GM20431 (cell line): Measurements from ENCODE around the gene ASB7.
"Not testable (repeated sequence)": the region's sequence is repeated elsewhere in the genome, so short reads cannot be mapped to it uniquely, and the experiment has no call there.

Experiments used
- in situ Hi-C: fragments of 300-500 bp; cut with MseI, MboI; formaldehyde crosslinking; loops from one replicate; pipeline ENCODE4 v1.15.0; 2020; ENCODE audit warnings: low sequenced_read_pairs; ENCODE audit not compliant: unreplicated experiment

The ASB7 gene, protein sequence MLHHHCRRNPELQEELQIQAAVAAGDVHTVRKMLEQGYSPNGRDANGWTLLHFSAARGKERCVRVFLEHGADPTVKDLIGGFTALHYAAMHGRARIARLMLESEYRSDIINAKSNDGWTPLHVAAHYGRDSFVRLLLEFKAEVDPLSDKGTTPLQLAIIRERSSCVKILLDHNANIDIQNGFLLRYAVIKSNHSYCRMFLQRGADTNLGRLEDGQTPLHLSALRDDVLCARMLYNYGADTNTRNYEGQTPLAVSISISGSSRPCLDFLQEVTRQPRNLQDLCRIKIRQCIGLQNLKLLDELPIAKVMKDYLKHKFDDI

DNA sequence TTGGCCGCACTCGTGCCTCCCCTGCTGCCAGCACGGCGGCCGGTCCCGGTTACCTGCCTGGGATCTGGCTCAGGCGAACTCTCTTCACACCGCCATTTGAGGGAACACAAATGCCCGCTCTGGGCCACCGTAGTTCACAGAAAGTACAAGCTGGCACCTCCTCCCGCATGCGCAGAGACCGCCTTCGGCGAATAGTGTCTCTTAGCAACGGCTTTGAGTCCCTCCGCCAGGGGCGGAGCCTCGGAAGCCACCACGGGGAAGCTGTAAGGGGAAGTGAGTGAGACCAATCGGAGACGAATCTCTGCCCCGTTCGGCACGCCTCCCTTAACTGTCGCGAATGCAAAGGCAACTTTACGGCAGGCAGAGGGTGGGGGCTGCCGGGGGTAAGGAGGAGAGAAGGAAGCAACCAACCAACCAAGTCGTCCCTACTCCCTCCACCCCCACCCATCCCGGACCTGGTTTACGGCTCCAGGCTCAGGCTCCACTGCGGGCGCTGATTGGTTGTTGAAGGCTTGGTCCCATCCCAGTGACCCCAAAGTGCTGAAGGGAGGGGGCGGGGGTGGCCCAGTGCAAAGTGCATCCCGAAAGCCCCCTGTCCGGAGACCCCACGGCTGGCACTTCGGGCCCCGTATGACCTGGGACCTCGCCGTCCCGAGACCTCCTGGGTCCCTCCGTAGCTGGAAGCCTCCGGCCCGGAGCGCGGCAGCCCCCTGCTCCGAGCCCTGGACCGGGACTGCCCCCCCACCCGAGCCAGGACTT, at the start of gene ASB7, which contains the start of gene LINS1:
TSS of gene ASB7 (plus strand) at position 526 of the 759 bp plus-strand sequence. CDS start 9,628 bp downstream, outside the sequence.
TSS of gene LINS1 (minus strand) at position 121 of the 759 bp plus-strand sequence. CDS start 21,342 bp downstream, outside the sequence.
- in situ Hi-C loops: no loop called here

DNA sequence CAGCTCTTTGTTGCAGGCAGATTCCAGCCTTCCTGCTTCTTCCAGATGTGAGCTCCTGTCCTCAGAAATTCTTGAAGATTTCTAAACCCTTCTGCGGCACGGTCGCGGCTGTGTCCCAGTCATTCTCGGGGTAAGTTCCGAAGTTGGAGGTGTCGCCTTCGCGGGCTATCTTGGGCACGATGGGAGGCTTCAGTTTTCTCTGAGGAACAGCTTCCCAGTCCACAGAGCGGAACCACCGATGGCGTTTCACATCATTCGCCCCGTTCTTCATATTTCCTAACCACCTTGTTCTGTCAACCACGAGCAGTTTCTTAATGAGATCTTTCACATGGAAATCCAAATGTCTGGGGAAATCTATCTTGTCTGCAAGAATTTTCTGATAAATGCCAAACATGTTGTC, 48.9 kb upstream of the ASB7 start:
- in situ Hi-C loops: no loop called here

DNA sequence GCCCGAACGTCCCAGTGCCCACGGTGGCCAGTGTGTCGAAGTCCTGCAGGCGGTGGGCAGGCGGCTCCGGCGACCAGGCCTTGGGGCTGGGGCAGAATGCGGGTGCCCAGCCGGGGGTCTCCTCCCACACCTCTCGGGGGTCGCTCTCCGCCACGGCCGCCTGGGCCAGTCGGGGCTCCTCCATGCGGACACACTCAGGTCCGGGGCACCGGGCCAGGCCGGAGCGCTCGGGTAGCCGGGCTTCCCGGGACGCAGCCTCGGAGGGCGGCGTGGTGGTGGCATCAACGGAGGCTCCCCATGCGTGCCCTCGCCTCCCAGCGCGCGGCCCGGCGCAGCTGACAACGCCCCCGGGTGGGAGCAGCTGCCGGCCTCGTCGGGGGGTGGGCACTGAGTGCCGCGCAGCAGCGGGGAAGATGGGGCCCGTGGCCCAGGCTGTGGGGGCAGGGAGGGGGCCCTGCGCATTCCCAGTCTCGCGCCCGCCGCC, 43.6 kb upstream of the ASB7 start:
- in situ Hi-C loops: no loop called here

DNA sequence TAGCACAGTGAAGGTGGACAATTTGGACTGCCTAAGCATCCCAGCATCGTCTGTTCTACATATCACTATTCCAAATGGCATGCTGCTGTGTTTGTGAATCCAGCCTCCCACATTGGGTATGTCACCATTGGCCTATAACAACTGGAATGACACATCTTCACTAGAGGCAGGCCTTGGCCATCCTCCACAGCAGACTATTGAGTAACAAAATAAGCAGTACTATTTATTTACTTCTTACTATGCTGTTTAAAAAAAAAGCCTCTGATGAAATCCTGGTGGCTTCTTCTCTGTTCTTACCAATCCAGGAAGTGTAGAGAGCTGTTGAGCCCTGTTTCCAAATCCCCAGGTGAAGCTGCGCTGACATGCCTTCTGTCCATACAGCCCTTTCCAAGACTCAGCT, 43.1 kb upstream of the ASB7 start:
- in situ Hi-C loops: no loop called here

DNA sequence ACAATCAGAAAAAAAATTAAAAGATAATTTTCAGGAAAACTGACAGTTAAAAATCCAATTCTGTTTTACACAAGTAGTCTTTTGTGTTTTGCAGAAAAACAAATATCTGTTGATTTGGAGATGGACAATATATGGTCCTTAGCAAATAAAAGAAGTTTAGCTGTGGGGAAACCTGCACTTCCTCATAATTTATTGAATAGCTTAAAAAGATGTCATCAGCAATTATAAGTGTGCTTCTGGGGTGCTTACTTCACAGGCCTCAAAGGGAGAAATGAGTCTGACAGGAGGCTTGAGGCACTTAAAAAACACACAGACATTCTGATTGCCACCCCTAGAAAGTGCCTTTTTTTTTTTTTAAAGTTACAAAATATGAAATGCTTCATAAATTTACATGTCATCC, 42.1 kb upstream of the ASB7 start:
- in situ Hi-C loops: no loop called here

DNA sequence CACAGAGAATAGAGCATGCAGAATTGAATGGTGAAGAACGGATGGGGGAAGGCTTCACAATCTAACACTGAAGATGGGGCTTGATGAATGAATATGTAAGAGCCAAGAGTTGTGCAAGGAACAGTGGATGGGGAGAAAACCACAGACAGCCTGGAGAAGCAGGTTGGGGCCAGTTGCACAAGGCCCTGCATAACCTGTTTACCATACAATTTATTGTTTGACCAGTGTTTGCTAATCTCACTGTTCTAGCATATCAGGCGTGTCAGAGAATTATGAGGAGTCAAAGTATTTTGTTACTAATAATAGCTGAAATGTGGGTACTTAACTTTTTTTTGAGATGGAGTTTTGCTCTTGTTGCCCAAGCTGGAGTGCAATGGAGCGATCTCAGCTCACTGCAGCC, 36.8 kb upstream of the ASB7 start:
- in situ Hi-C loops: no loop called here

DNA sequence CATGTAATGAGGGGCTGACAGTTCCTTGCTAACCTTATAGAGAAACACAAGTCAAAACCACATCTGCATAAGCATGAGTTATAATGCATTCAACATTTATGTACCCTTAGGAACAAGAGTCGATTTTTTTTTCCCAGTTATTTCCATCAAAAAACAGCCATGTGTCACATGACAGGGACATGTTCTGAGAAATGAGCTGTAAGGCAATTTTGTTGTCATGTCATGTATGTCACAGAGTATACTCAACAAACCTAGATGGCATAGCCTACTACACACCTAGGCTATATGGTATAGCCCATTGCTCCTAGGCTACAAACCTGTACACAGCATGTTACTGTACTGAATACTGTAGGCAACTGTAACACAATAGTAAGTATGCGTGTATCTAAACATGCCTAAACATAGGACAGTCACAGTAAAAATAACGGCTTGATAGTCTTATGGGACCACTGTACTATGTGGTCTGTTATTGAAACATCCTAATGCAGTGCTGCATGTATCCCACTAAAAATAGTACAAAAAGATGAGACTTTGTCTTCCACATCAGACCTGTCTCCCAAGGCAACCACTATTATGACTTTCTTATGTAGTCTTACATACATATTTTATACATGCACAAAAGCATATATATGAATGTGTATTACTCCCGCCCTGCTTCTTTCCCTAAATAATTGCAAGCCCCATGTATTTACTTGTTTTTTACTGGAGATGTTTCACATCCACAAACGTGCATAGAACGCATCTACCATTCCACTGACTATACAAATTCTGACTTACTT, 35.4 kb upstream of the ASB7 start:
- in situ Hi-C loops: no loop called here

DNA sequence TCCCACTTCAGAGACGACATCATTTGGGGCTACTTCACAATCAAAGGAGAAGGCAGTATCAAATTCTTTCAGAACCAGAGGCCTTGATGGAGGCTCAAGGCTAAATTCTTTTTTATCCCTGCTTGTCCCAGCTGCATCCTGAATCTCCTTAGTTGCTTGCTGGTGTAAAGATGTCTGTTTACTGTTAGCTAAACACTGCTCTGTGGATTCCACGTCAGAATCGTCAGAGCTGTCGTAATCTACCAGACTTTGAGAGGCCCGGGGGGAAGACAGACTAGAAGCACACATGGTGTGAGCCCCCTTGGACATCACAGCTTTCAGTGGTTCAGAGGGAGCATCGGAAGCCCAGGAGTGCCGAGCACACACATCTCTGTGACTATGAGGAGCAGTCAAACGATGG, 33.0 kb upstream of the ASB7 start:
- in situ Hi-C loops: no loop called here

DNA sequence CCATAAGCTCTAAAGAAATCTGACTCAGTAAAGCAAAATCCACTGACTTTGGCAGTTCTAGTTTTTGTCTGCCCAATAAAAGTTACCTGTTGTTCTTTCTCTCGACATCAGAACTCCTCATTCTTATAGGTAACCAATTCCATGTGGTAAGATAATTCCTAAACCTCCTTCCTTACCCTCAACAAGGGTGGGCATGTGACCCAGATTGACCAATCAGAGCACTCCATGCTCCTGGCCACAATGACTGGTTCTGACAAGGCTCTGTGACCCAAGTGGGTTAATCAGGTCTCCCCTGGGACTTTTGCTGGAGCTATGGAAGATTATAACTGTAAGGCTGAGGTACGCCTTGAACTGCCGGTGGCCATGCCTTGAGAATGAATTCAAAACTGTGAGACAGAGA, 32.1 kb upstream of the ASB7 start:
- in situ Hi-C loops: no loop called here

DNA sequence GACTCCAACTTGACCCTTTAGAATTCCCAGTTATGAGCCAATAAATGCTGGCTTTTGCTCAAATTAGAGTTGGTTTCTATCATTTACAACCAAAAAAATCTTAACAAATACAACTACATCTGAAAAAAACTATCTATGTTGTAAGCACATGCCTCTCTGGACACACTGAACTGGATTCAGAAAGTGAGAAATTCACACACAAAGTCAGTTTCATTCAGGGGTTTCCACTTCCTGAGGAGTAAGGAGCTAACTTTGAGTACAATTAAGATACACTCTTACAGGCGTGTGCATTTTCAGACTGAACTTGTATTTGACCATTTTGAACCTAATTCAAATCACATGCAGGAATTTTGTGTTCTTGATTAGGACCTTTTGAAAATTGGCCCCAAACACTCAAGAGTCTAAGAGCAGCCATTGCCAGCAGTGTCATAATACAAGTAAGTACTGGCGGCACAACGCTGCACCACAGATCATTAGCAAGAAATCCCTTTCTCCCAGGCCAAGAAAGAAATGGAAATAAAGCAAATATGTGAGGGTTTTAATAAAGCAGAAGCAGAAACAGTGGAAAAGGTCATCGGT, 31.6 kb upstream of the ASB7 start:
- in situ Hi-C loops: no loop called here

DNA sequence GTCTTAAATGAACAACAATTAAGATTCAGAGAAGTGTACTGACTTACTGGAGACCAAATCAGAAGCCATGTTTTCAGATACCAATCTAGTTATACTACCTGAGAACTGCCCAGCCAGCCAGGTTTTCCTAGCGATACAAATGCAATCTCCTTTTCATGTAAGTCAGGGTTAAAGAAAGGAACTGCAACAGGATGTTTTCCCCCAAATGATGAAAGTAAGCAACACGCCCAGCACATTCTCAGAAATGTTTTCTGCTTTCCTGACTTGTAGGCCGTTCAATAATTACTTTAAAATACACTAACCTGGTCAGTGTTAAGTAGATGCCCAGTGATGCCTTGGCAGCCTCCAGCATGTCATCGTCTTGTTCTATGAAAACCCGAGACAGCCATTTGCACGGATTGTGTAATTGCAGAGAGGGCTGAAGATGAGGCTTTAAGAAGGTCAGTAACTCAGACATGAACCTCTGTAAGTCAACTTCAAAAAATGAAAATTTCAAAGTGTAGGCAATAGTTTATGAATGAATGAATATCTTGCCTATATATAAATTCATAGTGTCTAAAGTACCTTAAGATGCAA, 30.7 kb upstream of the ASB7 start:
- in situ Hi-C loops: no loop called here

DNA sequence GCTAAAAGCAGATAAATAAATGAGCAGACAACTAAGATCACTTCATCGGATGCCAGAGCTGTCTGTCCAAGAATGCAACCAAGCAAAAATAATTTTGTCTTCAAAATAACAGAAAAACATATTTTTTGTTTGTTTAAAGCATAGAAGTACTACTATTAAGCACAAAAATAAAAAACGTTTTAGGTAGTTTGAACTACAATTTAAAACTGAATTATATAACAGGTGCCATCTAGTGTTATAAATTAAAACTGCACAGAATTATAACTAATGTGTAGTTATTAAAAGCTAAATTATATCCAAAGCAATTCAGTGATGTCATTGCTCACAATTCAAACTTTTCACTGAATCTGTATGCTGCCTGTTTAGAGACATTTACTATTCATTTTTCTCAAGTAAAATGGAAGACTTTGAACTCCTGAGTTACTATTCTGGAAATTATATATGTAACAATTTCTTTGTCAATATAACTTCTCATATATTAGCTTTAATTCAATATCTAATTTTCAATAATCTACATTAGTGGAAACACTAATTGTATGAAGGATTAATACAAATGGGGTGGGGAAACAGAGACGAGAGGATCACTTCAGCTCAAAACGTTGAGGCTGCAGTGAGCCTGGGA, 29.9 kb upstream of the ASB7 start:
- in situ Hi-C loops: no loop called here

DNA sequence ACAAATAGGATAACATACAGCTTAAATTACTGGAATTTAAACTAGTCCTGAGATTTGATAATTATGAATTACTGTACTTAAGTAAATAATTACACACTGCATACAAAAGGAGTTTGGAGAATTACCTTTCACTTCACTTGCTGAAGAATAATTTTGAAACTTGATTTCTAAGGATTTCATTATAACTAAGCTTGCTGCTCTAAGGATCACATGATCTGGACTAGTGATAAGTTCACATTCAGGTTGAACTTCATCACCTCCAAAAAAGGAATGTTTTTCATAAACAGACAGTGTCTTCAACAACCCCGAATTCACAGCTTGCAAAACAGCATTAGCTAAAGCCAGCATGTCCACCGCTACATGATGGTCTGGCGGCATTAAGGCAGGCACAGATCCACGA, 28.9 kb upstream of the ASB7 start:
- in situ Hi-C loops: no loop called here

DNA sequence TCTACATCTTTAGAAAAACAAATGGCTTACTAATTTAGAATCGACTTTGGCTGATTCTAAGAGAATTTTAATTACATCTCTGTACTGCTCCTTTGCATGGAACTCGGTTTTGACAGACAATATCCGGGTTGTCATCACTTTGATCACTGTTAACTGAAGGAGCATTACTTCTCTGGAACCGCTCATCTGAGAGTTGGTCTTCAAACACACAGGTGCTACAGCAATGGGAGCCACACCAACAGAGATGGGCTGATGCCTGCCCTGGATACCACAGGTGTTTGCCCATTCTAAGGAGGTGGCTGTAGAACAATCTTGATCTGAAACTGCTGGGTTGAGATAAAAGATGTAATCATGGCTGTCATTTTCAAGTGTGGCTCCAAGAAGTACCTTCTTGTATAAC, 22.0 kb upstream of the ASB7 start:
- in situ Hi-C loops: no loop called here

DNA sequence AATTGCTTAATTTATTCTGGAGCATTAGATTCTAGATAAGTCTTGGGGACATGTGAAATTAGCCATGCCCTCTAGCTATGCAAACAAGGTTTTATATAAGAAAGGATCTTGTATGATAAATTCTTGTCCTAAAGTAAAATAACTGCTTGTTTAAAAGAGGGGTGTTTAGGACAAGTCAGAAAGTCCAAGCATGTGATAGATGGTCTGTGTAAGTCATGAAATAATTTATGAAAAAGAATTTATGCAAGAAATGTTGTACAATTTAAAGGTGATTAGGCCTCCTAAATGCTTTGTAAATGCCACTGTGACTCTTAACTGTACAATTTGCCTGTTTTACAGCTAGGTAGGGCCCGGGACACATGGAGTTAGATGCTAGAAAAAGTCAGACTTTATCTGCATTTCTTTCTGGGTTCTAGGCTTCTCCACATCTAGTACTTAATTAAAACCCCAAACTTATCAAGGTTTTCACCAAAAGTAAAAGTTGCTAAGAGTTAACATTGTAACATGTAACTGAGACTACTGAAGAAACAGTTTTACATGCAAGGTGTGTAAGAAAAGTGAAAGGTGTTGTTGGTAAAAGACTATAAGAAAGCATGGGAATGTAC, 13.6 kb upstream of the ASB7 start:
- in situ Hi-C loops: no loop called here

DNA sequence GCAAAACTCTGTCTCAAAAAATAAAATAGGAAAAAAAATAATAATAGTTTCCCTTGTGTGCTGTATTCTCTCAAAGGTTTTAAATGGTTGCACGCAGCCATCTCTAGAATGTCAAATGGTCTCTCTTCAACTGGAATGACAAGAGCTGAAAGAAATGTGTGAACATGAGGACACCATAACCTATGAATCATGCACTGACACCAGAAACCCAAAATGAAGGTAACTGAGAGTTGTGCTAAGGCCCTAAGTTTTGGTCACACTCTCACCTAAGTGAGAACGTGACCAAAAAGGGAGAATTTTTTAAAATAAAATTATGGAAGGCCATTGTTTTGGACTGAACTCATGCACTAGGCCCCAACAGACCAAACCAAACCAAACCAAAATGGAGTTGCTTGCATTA, 11.2 kb upstream of the ASB7 start:
- in situ Hi-C loops: not testable (repeated sequence)

DNA sequence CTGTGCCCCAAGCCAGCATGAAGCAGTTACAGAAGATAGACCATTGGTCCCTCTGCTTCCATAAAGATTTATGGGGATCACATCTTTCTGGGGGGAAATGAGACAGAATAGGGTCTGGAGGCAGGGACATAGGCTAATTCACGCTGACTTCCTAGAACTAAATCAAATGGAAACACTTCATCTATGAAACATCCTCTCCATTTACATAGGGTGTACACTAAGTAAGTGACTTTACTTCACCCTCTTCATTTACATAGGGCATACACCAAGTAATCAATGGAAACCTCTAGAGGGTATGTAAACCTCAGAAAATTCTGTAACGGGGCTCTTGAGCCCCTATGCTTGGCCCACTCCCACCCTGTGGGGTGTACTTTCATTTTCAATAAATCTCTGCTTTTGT, 10.6 kb upstream of the ASB7 start:
- in situ Hi-C loops: no loop called here

DNA sequence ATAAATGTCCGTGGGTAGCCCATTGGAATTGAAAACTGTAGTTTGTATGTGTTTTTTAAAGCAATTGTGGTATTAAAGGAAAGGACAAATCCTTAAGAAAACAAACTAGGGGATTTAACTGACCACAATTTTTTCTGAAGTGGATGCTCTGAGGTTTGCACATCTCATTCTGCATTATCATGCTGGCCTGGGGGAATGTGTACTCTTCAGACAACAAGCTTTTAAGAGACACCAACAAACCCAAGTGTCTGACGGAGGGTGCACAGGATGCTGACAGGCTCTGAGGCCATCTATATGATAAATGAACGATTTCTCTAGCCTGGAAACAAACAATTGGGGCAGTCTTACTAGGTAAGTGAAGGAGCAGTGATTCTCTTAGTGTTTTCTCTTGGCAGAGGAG, 9.5 kb upstream of the ASB7 start:
- in situ Hi-C loops: no loop called here

DNA sequence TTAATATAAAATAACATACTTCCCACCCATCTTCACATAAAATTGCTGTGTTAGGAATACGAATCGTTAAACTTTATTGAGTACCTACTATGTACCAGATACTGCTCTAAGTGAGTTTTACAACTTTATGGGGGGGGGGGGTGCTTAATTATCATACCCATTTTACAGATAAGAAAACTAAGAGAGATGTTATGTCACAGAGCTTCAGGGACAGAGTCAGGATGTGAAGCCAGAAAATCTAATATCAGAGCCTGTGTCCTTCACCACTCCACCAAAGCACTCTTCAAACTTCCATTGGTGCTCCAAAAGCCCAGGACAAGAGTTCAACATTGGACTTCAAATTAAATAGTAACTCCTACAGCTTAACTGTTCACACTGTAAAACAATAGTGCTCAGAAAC, 9.0 kb upstream of the ASB7 start:
- in situ Hi-C loops: no loop called here
